Measurements from ENCODE around the gene IRX4. TPM values are rescaled to one million over a fixed set of nuclear protein-coding genes. Genes with fewer than 3 reads are reported as not detected.

IRX4 gene
- total RNA-seq, 2 donors from 2014 or later, result not detected

DNA sequence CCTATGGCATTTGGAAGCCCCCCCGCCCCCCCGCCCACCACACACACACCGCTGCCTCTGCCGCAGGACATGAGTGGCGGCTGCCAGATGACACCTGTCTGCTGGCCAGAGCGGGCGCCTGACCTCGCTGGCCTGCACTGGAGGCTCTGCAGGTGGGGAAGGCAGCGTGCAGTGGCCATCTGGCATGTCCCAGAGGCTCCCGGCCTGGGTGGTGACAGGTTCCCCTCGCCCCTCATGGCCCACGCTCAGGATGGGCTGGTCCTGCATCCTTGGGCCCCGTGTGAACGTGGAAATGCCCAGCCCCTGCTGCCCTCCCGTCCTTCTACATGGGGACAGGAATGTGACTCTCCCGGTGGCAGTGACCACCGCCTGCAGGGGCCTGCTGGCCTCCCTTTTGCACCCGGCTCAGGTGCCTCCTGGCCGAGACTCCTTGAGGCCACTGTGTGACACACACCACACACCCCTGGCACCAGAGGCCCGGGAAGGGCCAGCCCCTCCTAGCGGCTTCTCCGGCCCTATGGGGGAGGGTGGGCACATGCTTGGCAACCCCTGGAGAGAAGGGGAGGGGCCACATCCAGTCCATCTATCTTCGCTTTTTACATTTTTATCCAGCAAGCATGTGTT lies 30.3 kb downstream of the IRX4 start:
- peaks cover 0 to 4% of the 10 kb centered on the region in 2 donors for H3K27me3 ChIP-seq

GRCh38 chr5:1851290-1851934 lies 31.3 kb downstream of the IRX4 start:
- no peaks in the 10 kb centered on the region for H3K9me3 ChIP-seq
- no peak overlapping the region for H3K27ac ChIP-seq
- DNase-seq (ENCODE audit: low spot score), result no peak
- no peaks in the 10 kb centered on the region for H3K27me3 ChIP-seq
- no peak overlapping the region for H3K4me3 ChIP-seq
- no peaks in the 10 kb centered on the region for H3K4me1 ChIP-seq
- H3K36me3 ChIP-seq, result no peaks in the 10 kb centered on the region
- TF ChIP-seq CTCF (IDR thresholded peaks at IDR 0.05), result no peak

More for the DNA sequence above, 30.3 kb downstream of the IRX4 start:
- no peak for TF ChIP-seq CTCF (IDR thresholded peaks at IDR 0.05)
- DNase-seq (ENCODE audit: low spot score), result no peak
- Histone ChIP-seq H3K9me3 (no peaks in the 10 kb centered on the region), H3K4me1 (no peaks in the 10 kb centered on the region), H3K36me3 (no peaks in the 10 kb centered on the region), H3K27ac (no peak overlapping the region), H3K4me3 (no peak overlapping the region)

DNA sequence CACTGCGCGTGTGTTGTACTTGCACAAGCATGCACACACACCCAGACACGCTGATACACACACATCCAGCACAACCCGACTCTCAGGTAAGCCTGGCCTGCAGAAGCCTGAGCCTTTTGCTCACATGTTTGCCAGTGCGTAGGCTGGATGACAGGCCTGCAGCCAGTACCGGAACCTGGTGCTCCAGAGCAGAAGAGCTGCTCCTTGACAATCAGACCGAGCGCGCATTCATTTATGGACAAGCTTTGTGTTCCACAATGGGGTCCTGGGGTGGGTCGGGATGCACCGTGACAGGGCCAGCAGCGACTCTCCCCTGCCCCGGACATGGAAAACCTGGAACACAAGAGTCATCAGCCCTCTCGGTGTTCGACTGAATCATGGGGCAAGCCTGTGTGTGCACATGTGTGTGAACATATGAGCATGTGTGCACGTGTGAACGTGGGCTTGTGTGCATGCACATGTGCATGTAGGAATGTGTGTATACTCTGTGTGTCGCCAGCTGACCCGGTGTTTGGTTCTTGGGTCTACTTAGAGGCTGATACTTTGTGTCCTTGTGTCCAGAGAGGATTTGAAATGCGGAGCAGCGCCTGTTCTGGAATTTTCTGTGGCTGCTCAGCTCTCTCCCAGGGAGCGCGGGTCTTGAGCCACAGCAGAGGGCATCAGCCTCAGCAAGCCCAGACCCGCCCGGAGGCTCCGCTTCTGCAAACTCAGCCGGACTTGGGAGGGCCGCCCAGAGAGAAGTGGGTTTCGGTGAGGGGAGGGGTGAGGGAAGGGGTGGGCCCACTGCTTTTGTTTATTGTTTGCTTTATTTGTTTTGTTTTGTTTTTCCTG lies 32.2 kb downstream of the IRX4 start:
- Histone ChIP-seq H3K4me1 (no peaks in the 10 kb centered on the region), H3K27me3 (no peaks in the 10 kb centered on the region), H3K36me3 (no peaks in the 10 kb centered on the region), H3K9me3 (no peaks in the 10 kb centered on the region), H3K27ac (no peak overlapping the region), H3K4me3 (no peak overlapping the region)
- no peak for DNase-seq (ENCODE audit: low spot score)
- TF ChIP-seq CTCF (IDR thresholded peaks at IDR 0.05), result no peak

DNA sequence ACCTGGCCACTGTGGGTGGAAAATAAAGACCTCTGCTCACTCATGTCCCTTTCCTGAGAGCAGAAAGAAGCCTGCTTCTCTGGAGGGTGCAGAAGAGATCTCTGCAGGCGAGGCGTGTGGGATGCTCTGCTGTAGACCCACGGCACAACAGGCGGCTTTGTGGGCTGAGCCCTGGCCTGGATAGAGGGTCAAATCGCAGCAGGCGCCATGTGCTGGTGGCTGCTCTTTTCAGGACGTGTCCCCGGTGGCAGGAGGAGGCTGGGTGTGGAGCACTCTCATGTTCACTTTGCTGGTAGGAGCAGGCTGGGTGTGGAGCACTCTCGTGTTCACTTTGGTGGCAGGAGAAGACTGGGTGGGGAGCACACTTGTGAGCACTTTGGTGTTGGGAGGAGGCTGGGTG lies 35.1 kb downstream of the IRX4 start:
- no peak for TF ChIP-seq CTCF (IDR thresholded peaks at IDR 0.05)
- H3K4me3 ChIP-seq, result no peak overlapping the region
- no peaks in the 10 kb centered on the region for H3K36me3 ChIP-seq
- H3K9me3 ChIP-seq, result no peaks in the 10 kb centered on the region
- H3K27me3 ChIP-seq, result no peaks in the 10 kb centered on the region
- no peak for DNase-seq (ENCODE audit: low spot score)
- no peak overlapping the region for H3K27ac ChIP-seq
- no peaks in the 10 kb centered on the region for H3K4me1 ChIP-seq

GRCh38 chr5:1847056-1847455 lies 35.7 kb downstream of the IRX4 start:
- no peak overlapping the region for H3K27ac ChIP-seq
- no peak for TF ChIP-seq CTCF (IDR thresholded peaks at IDR 0.05)
- H3K4me3 ChIP-seq, result no peak overlapping the region
- H3K36me3 ChIP-seq, result no peaks in the 10 kb centered on the region
- no peaks in the 10 kb centered on the region for H3K27me3 ChIP-seq
- H3K9me3 ChIP-seq, result no peaks in the 10 kb centered on the region
- no peak for DNase-seq (ENCODE audit: low spot score)
- no peaks in the 10 kb centered on the region for H3K4me1 ChIP-seq

Data from right atrium auricular region (tissue), 2 donors.